ENCODE data around the gene SNAPC1. TPM values are rescaled to one million over a fixed set of nuclear protein-coding genes. Genes with fewer than 3 reads are reported as not detected.

Gene SNAPC1
- total RNA-seq, 1 donor from 2014 or later, result 27.8 TPM

DNA sequence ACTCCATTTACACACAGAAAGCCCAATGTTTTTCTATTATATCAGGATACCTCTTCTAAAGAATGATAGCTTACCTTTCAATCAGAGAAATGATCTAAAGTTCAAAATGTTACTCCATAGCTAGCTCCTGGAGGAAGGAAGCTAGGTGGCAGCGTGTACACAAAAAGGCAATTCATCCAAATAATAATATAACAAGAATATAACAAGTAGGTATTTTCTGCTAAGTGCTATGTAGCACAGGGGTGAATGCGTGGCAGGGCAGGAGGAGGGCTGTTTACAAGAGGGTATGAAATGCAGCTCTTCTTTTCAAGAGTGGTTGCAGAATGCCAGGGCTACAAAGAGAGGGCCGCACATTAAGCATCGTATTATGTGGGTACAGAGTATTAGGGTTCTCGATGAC is 663 bp upstream of the SNAPC1 start:
- H3K4me2 ChIP-seq, result peak overlapping the region; percentile 83
- H3K4me3 ChIP-seq, result peak overlapping the region; percentile 74
- Mint-ChIP-seq H3K4me1 (peaks cover 34% of the 10 kb centered on the region), H3K27me3 (ENCODE audit: insufficient read depth, low read depth) (peaks cover 7% of the 10 kb centered on the region), H3K36me3 (peaks cover 6% of the 10 kb centered on the region), H3K4me3 (peak overlapping the region; percentile 97), H3K9me3 (no peaks in the 10 kb centered on the region), H3K27ac (peak overlapping the region; percentile 98)
- H3K9ac ChIP-seq, result peak overlapping the region; percentile 41
- peaks cover 42% of the 10 kb centered on the region for H3K79me2 ChIP-seq (ENCODE audit: low read depth)
- no peaks in the 10 kb centered on the region for H3K27me3 ChIP-seq
- peaks cover 33% of the 10 kb centered on the region for H4K20me1 ChIP-seq (ENCODE audit: low read depth)
- peaks cover 22% of the 10 kb centered on the region for H3F3A ChIP-seq (ENCODE audit: low read depth)
- peak overlapping the region; percentile 96 for H2AFZ ChIP-seq (replicated peaks)
- H3K4me1 ChIP-seq, result peaks cover 33% of the 10 kb centered on the region
- no peak for DNase-seq (ENCODE audit: low spot score)
- H3K27ac ChIP-seq, result peak overlapping the region; percentile 76
- H3K9me3 ChIP-seq (ENCODE audit: low read depth), result no peaks in the 10 kb centered on the region
- H3K36me3 ChIP-seq, result peaks cover 2% of the 10 kb centered on the region
- TF ChIP-seq, protein P1, sequence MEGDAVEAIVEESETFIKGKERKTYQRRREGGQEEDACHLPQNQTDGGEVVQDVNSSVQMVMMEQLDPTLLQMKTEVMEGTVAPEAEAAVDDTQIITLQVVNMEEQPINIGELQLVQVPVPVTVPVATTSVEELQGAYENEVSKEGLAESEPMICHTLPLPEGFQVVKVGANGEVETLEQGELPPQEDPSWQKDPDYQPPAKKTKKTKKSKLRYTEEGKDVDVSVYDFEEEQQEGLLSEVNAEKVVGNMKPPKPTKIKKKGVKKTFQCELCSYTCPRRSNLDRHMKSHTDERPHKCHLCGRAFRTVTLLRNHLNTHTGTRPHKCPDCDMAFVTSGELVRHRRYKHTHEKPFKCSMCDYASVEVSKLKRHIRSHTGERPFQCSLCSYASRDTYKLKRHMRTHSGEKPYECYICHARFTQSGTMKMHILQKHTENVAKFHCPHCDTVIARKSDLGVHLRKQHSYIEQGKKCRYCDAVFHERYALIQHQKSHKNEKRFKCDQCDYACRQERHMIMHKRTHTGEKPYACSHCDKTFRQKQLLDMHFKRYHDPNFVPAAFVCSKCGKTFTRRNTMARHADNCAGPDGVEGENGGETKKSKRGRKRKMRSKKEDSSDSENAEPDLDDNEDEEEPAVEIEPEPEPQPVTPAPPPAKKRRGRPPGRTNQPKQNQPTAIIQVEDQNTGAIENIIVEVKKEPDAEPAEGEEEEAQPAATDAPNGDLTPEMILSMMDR (IDR thresholded peaks at IDR 0.05), result no peak
- TF ChIP-seq EZH2 (IDR thresholded peaks at IDR 0.05), result no peak
- no peak for TF ChIP-seq EZH2phosphoT487 (IDR thresholded peaks at IDR 0.05)

DNA sequence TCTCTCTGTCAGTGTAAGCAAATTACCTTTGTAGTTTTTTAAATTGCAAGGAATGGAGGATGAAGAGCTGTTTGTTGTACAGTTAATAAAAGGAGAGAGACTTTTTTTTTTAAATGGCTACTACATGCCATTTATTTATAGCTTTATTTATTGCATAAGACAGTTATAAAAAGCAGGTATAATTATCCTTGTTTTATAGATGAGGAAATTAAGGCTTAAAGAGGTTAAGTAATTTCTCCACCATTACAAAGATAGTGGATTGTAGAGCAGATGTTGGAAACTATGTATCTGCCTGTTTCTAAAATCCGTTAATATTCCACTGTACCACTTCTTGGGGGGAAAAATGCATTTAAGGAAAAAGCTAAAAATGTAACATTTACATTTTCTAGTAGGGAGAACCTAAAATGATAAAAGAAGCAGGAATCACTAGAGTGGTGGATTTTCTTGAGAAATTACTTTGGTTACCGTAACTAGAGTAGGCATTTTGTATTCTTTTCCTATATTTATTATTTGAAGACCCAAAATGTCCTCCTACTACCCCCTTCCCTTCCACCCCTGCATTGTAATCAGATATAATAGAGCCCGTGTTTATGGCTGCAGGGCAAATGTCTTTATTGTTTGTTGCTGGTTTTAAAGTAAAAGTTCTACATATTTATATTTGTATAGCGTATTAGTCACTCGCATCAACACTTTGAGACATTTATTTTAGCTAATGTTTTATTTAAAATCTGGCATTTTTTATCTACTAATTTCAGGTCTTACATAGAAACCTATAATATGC is 2.3 kb downstream of the SNAPC1 start:
- H3K27ac Mint-ChIP-seq, result no peak overlapping the region

DNA sequence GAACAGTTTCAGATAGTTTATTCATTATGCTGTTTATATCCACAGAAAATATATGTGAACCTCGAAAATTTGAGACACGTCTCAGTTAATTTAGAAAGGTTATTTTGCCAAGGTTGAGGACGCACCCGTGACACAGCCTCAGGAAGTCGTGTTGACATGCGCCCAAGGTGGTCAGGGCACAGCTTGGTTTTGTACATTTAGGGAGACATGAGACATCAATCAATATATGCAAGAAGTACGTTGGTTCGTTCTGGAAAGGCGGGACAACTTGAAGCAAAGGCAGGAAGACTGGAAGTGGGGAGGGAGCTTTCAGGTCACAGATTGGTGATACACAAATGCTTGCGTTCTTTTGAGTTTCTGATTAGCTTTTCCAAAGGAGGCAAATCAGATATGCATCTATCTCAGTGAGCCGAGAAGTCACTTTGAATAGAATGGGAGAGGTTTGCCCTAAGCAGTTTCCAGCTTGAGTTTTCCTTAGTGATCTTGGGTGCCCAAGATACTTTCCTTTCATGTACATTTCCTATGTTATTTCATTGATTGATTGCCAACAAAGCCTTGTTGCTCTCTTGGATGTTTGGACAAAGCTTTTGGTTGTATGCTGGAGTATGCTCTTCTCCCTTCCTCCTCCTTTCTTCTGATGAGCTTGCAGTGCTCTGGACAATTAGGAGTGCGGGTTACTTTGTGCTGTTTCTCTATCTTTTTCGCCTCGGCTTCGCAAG is 3.2 kb downstream of the SNAPC1 start:
- peak overlapping the region; percentile 29 for H3K27ac Mint-ChIP-seq
- Histone ChIP-seq H3K79me2 (ENCODE audit: low read depth) (peaks cover 61% of the 10 kb centered on the region), H3K27ac (peak overlapping the region; percentile 72)

More for the DNA sequence above, 2.3 kb downstream of the SNAPC1 start:
- Histone ChIP-seq H3K36me3 (peaks cover 14% of the 10 kb centered on the region), H3K4me3 (peak overlapping the region; percentile 74), H3K27ac (no peak overlapping the region), H3F3A (ENCODE audit: low read depth) (peaks cover 22% of the 10 kb centered on the region), H3K9ac (no peak overlapping the region), H3K9me3 (ENCODE audit: low read depth) (no peaks in the 10 kb centered on the region), H4K20me1 (ENCODE audit: low read depth) (peaks cover 34% of the 10 kb centered on the region), H3K4me1 (peaks cover 33% of the 10 kb centered on the region), H3K4me2 (peak overlapping the region; percentile 83), H2AFZ (replicated peaks) (no peak overlapping the region), H3K27me3 (no peaks in the 10 kb centered on the region), H3K79me2 (ENCODE audit: low read depth) (peaks cover 61% of the 10 kb centered on the region)
- Mint-ChIP-seq H3K9me3 (no peaks in the 10 kb centered on the region), H3K27me3 (ENCODE audit: insufficient read depth, low read depth) (peaks cover 7% of the 10 kb centered on the region), H3K4me3 (peak overlapping the region; percentile 97), H3K4me1 (peaks cover 34% of the 10 kb centered on the region), H3K36me3 (peaks cover 9% of the 10 kb centered on the region)
- TF ChIP-seq EZH2phosphoT487 (IDR thresholded peaks at IDR 0.05), result no peak
- no peak for TF ChIP-seq EZH2 (IDR thresholded peaks at IDR 0.05)
- DNase-seq (ENCODE audit: low spot score), result no peak

DNA sequence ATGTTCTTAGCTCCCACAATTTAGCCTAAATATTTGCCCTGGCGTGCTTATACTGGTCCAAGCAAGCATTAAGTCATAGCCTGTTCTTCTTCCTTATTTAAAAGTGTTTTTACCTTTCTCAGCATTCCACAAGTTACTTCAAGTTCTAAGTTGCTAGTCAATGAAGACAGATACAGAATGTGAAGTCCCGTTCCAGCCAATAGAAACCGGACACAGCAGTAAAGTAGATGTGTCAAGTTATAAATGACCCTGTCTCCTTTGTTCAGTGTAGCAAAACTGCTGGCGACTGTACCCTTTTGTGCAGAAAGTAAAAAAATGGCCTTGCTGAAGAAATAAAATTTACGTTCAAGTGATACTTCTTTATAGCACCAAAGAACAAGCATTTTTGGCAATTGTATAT is 3.9 kb downstream of the SNAPC1 start:
- H3K79me2 ChIP-seq (ENCODE audit: low read depth), result peaks cover 61% of the 10 kb centered on the region
- Mint-ChIP-seq H3K27me3 (ENCODE audit: insufficient read depth, low read depth) (peaks cover 7% of the 10 kb centered on the region), H3K27ac (no peak overlapping the region), H3K9me3 (no peaks in the 10 kb centered on the region), H3K4me3 (peak overlapping the region; percentile 50), H3K36me3 (peaks cover 14% of the 10 kb centered on the region), H3K4me1 (peaks cover 34% of the 10 kb centered on the region)
- DNase-seq (ENCODE audit: low spot score), result no peak
- peaks cover 22% of the 10 kb centered on the region for H3F3A ChIP-seq (ENCODE audit: low read depth)
- H2AFZ ChIP-seq (replicated peaks), result no peak overlapping the region
- peaks cover 33% of the 10 kb centered on the region for H3K4me1 ChIP-seq
- peaks cover 34% of the 10 kb centered on the region for H4K20me1 ChIP-seq (ENCODE audit: low read depth)
- H3K9ac ChIP-seq, result no peak overlapping the region
- H3K4me2 ChIP-seq, result peak overlapping the region; percentile 83
- TF ChIP-seq, protein P1 (IDR thresholded peaks at IDR 0.05), result no peak
- no peak for TF ChIP-seq EZH2 (IDR thresholded peaks at IDR 0.05)
- TF ChIP-seq EZH2phosphoT487 (IDR thresholded peaks at IDR 0.05), result no peak
- H3K4me3 ChIP-seq, result peak overlapping the region; percentile 74
- H3K36me3 ChIP-seq, result peaks cover 14% of the 10 kb centered on the region
- no peaks in the 10 kb centered on the region for H3K9me3 ChIP-seq (ENCODE audit: low read depth)
- no peaks in the 10 kb centered on the region for H3K27me3 ChIP-seq
- H3K27ac ChIP-seq, result no peak overlapping the region

More for the DNA sequence above, 3.2 kb downstream of the SNAPC1 start:
- Histone ChIP-seq H3K27me3 (no peaks in the 10 kb centered on the region), H2AFZ (replicated peaks) (no peak overlapping the region), H3K9me3 (ENCODE audit: low read depth) (no peaks in the 10 kb centered on the region), H3K4me1 (peaks cover 33% of the 10 kb centered on the region), H3F3A (ENCODE audit: low read depth) (peaks cover 22% of the 10 kb centered on the region), H3K4me2 (peak overlapping the region; percentile 83), H3K9ac (no peak overlapping the region), H3K4me3 (peak overlapping the region; percentile 74), H3K36me3 (peaks cover 14% of the 10 kb centered on the region), H4K20me1 (ENCODE audit: low read depth) (peaks cover 34% of the 10 kb centered on the region)
- peaks cover 7% of the 10 kb centered on the region for H3K27me3 Mint-ChIP-seq (ENCODE audit: insufficient read depth, low read depth)
- no peaks in the 10 kb centered on the region for H3K9me3 Mint-ChIP-seq
- peaks cover 34% of the 10 kb centered on the region for H3K4me1 Mint-ChIP-seq
- no peak for TF ChIP-seq EZH2phosphoT487 (IDR thresholded peaks at IDR 0.05)
- peaks cover 14% of the 10 kb centered on the region for H3K36me3 Mint-ChIP-seq
- no peak for DNase-seq (ENCODE audit: low spot score)
- peak overlapping the region; percentile 50 for H3K4me3 Mint-ChIP-seq

Data from neural progenitor cell (in vitro differentiated cells).